HepG2 (cell line): ENCODE results near the gene FANCG. TPM values are rescaled to one million over a fixed set of nuclear protein-coding genes. Genes with fewer than 3 reads are reported as not detected.

Experiments used
- ATAC-seq: fragments of 200-7000 bp; cut with Tn5 transposase; 3 replicates; pipeline ENCODE4 v1.9.1; 2020; ENCODE audit warnings: mild to moderate bottlenecking, moderate library complexity
- BruUV-seq: library from RNA; stranded (reverse); fragments of 400-500 nt; replicated peaks from 2 replicates; lab custom pipeline; 2021; lab: Mats Ljungman, UMichigan
- CTCF ChIA-PET: fragments of 300-600 bp; formaldehyde crosslinking; extraction: SDS; loops from one replicate; lab custom pipeline; 2021; ENCODE audit warnings: low total read pairs, inconsistent platforms, low intra/inter-chr PET ratio; lab: Yijun Ruan, JAX
- POLR2A ChIA-PET: fragments of 350-600 bp; sonication (Branson Sonifier 250); formaldehyde crosslinking; loops from one replicate; lab custom pipeline; 2020; ENCODE audit warnings: antibody characterized with exemption, inconsistent platforms; lab: Yijun Ruan, JAX
- DNase-seq: peaks from one replicate; pipeline ENCODE4 v3.0.0-alpha.2; 2015; ENCODE audit warnings: low spot score
- FAIRE-seq: peaks from 3 replicates; lab custom pipeline; 2011; peaks lifted over from hg19 to GRCh38; lab: Jason Lieb, UNC
- H2AFZ ChIP-seq: one replicate; pipeline ENCODE4 v1.6.1; 2011; ENCODE audit warnings: low read length, inconsistent platforms
- H3K27ac ChIP-seq: fragments of 300-600 bp; 3 replicates; pipeline ENCODE4 v1.8.0; 2011; ENCODE audit warnings: mixed run types, mild to moderate bottlenecking, mixed read lengths, low read length, inconsistent platforms; ENCODE audit not compliant: insufficient read depth; ENCODE audit errors: extremely low read length
- H3K27me3 ChIP-seq, 2 experiments: fragments of 200-600 bp in 1 of 2; 2 replicates in 1 of 2; 3 replicates in 1 of 2; pipeline versions ENCODE4 v1.6.0 to v1.8.0; 2011; ENCODE audit warnings: low read length in 2 of 2, mild to moderate bottlenecking in 2 of 2, moderate library complexity in 2 of 2, inconsistent platforms in 1 of 2; ENCODE audit not compliant: insufficient read depth in 2 of 2, control insufficient read depth in 1 of 2
- H3K36me3 ChIP-seq, 2 experiments: fragments of 200-600 bp in 1 of 2; replicated peaks in 1 of 2; 2 replicates in 1 of 2; 3 replicates in 1 of 2; pipeline versions ENCODE4 v1.5.1 to v1.8.0; 2011; ENCODE audit warnings: low read length in 2 of 2, inconsistent platforms in 1 of 2; ENCODE audit not compliant: insufficient read depth in 2 of 2, control insufficient read depth in 1 of 2
- H3K4me1 ChIP-seq: 2 replicates; pipeline ENCODE4 v1.5.1; 2012; ENCODE audit warnings: low read length, inconsistent platforms; ENCODE audit not compliant: insufficient read depth
- H3K4me2 ChIP-seq: 2 replicates; pipeline ENCODE4 v1.6.0; 2011; ENCODE audit warnings: low read depth, low read length, inconsistent platforms
- H3K4me3 ChIP-seq, 3 experiments: fragments of 200-600 bp in 1 of 3; sonication (generic), shearing (Covaris generic) in 1 of 3; replicated peaks in 1 of 3; 2 replicates each; pipeline ENCODE4 v1.5.1; 2011 to 2016; ENCODE audit warnings: low read length in 3 of 3, inconsistent platforms in 2 of 3, low read depth in 2 of 3, mild to moderate bottlenecking in 2 of 3, control low read depth in 1 of 3, mixed read lengths in 1 of 3; ENCODE audit not compliant: insufficient read depth in 1 of 3
- H3K79me2 ChIP-seq: one replicate; pipeline ENCODE4 v1.6.1; 2011; ENCODE audit warnings: low read length, inconsistent platforms; ENCODE audit not compliant: insufficient read depth
- H3K9ac ChIP-seq: 2 replicates; pipeline ENCODE4 v1.6.0; 2011; ENCODE audit warnings: mild to moderate bottlenecking, low read depth, low read length, inconsistent platforms; ENCODE audit not compliant: insufficient read depth
- H3K9me3 ChIP-seq: 2 replicates; pipeline ENCODE4 v1.5.1; 2012; ENCODE audit warnings: mild to moderate bottlenecking, low read length
- H4K20me1 ChIP-seq: 2 replicates; pipeline ENCODE4 v1.6.0; 2011; ENCODE audit warnings: inconsistent platforms, mild to moderate bottlenecking, low read length, moderate library complexity; ENCODE audit not compliant: insufficient read depth
- ATF7 ChIP-seq, 2 experiments: fragments of 450-650 bp in 1 of 2; sonication (generic) in 1 of 2; formaldehyde crosslinking in 1 of 2; IDR thresholded peaks; 2 replicates each; pipeline versions ENCODE4 v1.4.0 to v1.6.1; 2016 to 2020; ENCODE audit warnings: antibody characterized with exemption in 1 of 2, mild to moderate bottlenecking in 1 of 2, missing genetic modification reagents in 1 of 2
- BATF2 ChIP-seq: sonication (generic); formaldehyde crosslinking; IDR thresholded peaks from 2 replicates; pipeline ENCODE4 v1.8.0; 2022; ENCODE audit warnings: mild to moderate bottlenecking, missing genetic modification reagents, moderate library complexity
- CEBPB ChIP-seq: IDR thresholded peaks from 2 replicates; pipeline ENCODE4 v1.6.1; 2011; ENCODE audit warnings: low read depth, low read length, improper control_type of control experiment, borderline replicate concordance
- CEBPG ChIP-seq: IDR thresholded peaks from 2 replicates; pipeline ENCODE4 v1.6.1; 2016
- CREB1 ChIP-seq, 2 experiments: fragments of 450-650 bp in 1 of 2; IDR thresholded peaks; 2 replicates each; pipeline ENCODE4 v1.6.1; 2016 to 2017; ENCODE audit warnings: control low read depth in 1 of 2, mild to moderate bottlenecking in 1 of 2, missing compliant biosample characterization in 1 of 2, missing genetic modification characterization in 1 of 2
- NR2F6 ChIP-seq, 2 experiments: IDR thresholded peaks; 2 replicates each; pipeline ENCODE4 v1.6.1; 2016; ENCODE audit warnings: antibody characterized with exemption in 1 of 2, mild to moderate bottlenecking in 1 of 2
- POLR2A ChIP-seq, 2 experiments: IDR thresholded peaks; 2 replicates each; pipeline ENCODE4 v1.6.1; 2011; ENCODE audit warnings: low read depth in 2 of 2, low read length in 2 of 2, mild to moderate bottlenecking in 1 of 2, moderate library complexity in 1 of 2; ENCODE audit not compliant: insufficient read depth in 1 of 2
- SCMH1 ChIP-seq: sonication (generic); formaldehyde crosslinking; IDR thresholded peaks from 2 replicates; pipeline ENCODE4 v1.9.0; 2021; ENCODE audit warnings: missing genetic modification reagents, mild to moderate bottlenecking, borderline replicate concordance
- SIX4 ChIP-seq: sonication (generic); formaldehyde crosslinking; IDR thresholded peaks from 2 replicates; pipeline ENCODE4 v1.4.0; 2020; ENCODE audit warnings: missing genetic modification reagents
- TBX2 ChIP-seq: sonication (generic); formaldehyde crosslinking; IDR thresholded peaks from 2 replicates; pipeline ENCODE4 v1.5.0; 2020; ENCODE audit warnings: missing genetic modification reagents, mild to moderate bottlenecking, borderline replicate concordance
- ZBTB7B ChIP-seq: sonication (generic); formaldehyde crosslinking; IDR thresholded peaks from 2 replicates; pipeline ENCODE4 v1.4.0; 2020; ENCODE audit warnings: missing genetic modification reagents
- ZNF205 ChIP-seq: IDR thresholded peaks from 2 replicates; pipeline ENCODE4 v1.6.1; 2018; ENCODE audit warnings: missing biosample characterization, missing genetic modification reagents
- ZNF891 ChIP-seq: sonication (generic); formaldehyde crosslinking; IDR thresholded peaks from 2 replicates; pipeline ENCODE4 v1.5.0; 2020; ENCODE audit warnings: mild to moderate bottlenecking, missing genetic modification reagents
- WGBS: methylation state at CpG from one replicate; pipeline ENCODE4 v1.1.6; 2017; ENCODE audit warnings: low lambda C conversion rate; 5-methylcytosine and 5-hydroxymethylcytosine counted together
- in situ Hi-C: cut with HindIII; loops from 2 replicates; pipeline ENCODE4 v1.10.0; 2017; ENCODE audit warnings: low pct_unique_long_range_greater_than_20kb; ENCODE audit not compliant: extremely low pct_ligation_motif_present
- intact Hi-C: fragments of 100-400 bp; cut with micrococcal nuclease; formaldehyde crosslinking; loops from one replicate; pipeline ENCODE4 v1.10.0; 2022; ENCODE audit not compliant: unreplicated experiment
- polyA plus RNA-seq, 8 experiments: library from polyadenylated mRNA; depleted of rRNA in 3 of 8; stranded (reverse) in 7 of 8; unstranded in 1 of 8; fragments of >200 nt; fragmentation: Illumina TruSeq in 4 of 8; extraction: Trizol in 4 of 8; gene quantifications; 2 replicates each; pipeline versions ENCODE4 v1.2.1 to v1.2.3, GENCODE V29; 2011 to 2016; ENCODE audit warnings: low read depth in 4 of 8, missing spikeins in 1 of 8, mixed read lengths in 1 of 8; ENCODE audit not compliant: insufficient read depth in 1 of 8
- total RNA-seq, 5 experiments: library from RNA; depleted of rRNA; stranded (reverse); fragments of >200 nt; fragmentation: Illumina TruSeq; extraction: Trizol; gene quantifications; 2 replicates each; pipeline ENCODE4 v1.2.3, GENCODE V29; 2016; ENCODE audit warnings: low read depth in 1 of 5
- TF ChIP-seq, protein P1 (sequence below): sonication (generic); formaldehyde crosslinking; IDR thresholded peaks from 2 replicates; pipeline ENCODE4 v1.4.0; 2020; ENCODE audit warnings: missing genetic modification reagents, borderline replicate concordance

Gene FANCG
- total and polyA plus RNA-seq, 2 of the 13 experiments (the other 11 are each of a cell fraction or from before 2014, with no cell fraction given): 14.4 to 45.1 TPM

- no peak for TF ChIP-seq SCMH1 (CRISPR knock-in tag)
- TF ChIP-seq SIX4 (CRISPR knock-in tag): no peak
- TF ChIP-seq ZBTB7B (CRISPR knock-in tag): no peak
- no peak for TF ChIP-seq ZNF205 (CRISPR knock-in tag)
- TF ChIP-seq, all 625 proteins: peak for 0
Observed at GRCh38 chr9:35042891-35043545, 36.7 kb downstream of the FANCG start (continued).

DNA sequence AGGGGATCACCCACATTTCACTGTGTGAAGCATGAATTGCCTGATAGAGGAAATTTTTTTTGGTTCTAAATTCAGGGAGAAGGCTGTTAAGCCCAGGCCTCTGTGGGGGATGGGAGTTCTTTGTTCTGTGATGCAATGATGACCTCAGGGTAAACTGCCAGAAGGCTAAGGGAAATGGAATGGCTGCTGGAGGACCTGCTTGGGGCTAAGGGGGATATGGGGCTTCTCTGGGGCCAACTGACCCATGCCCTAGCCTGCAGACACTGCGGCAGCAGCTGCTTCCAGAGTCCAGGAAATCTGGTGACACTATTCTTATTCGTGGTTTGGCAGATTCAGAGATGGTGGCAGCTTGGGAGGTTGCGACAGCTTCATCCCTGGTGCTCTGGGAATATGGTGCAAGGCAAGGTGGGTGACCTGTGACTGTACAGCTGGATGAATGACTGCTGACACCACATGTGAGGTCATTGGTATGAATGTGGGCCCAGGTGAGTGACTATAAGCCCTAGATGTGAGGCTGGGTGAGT, 37.6 kb downstream of the FANCG start:
- Histone ChIP-seq H3K4me1 (peaks cover 15% of the 10 kb centered on the region), H3K36me3 (no peaks in the 10 kb centered on the region), H3K9me3 (no peaks in the 10 kb centered on the region), H3K4me2 (no peak overlapping the region), H2AFZ (no peak overlapping the region), H3K79me2 (no peaks in the 10 kb centered on the region), H4K20me1 (no peaks in the 10 kb centered on the region), H3K27ac (no peak overlapping the region), H3K4me3 (no peak overlapping the region), H3K9ac (no peak overlapping the region), H3K27me3 (no peaks in the 10 kb centered on the region)
- FAIRE-seq (no peak), ATAC-seq (no peak), DNase-seq (no peak)
- CTCF ChIA-PET: no interaction called here
- no TSS peak for BruUV-seq
- intact Hi-C loops: no loop called here
- no CpG with 5 or more reads among the region's 3 CpGs for WGBS
- POLR2A ChIA-PET: interaction anchor here (1.0 kb wide), 1 partner anchor 9 kb away, joined by 5 read pairs; no protein-coding TSS in a partner anchor
- in situ Hi-C loops: loop anchor here (5.0 kb wide), 1 partner anchor 140 kb away; no protein-coding TSS in a partner anchor
- TF ChIP-seq ZNF891 (CRISPR knock-in tag): no peak
- 0 out of 2 replicates have a peak, but pooled peaks have one; percentile 33 for TF ChIP-seq NR2F6 (IDR thresholded peaks at IDR 0.05)
- no peak for TF ChIP-seq NR2F6 (CRISPR knock-in tag; IDR thresholded peaks at IDR 0.05)
- TF ChIP-seq TBX2 (CRISPR knock-in tag): 0 out of 2 replicates have a peak, but pooled peaks have one; percentile 16
- TF ChIP-seq ATF7 (IDR thresholded peaks at IDR 0.05): 0 out of 2 replicates have a peak, but pooled peaks have one; percentile 8
- no peak for TF ChIP-seq ATF7 (CRISPR knock-in tag; IDR thresholded peaks at IDR 0.05)
- TF ChIP-seq POLR2A (IDR thresholded peaks at IDR 0.05; ENCODE audit: insufficient read depth in 1 of 2, low read depth in 2 of 2, low read length in 2 of 2): no peak
- 0 out of 2 replicates have a peak, but pooled peaks have one; percentile 8 for TF ChIP-seq CREB1 (IDR thresholded peaks at IDR 0.05)
- no peak for TF ChIP-seq CREB1 (CRISPR knock-in tag; IDR thresholded peaks at IDR 0.05)
- TF ChIP-seq CEBPB: peak; percentile 14; the same call in 1 of the 2 replicates
- peak; percentile 31; the same call in 1 of the 2 replicates for TF ChIP-seq CEBPG (CRISPR knock-in tag)
- TF ChIP-seq BATF2: no peak
- TF ChIP-seq, protein P1, sequence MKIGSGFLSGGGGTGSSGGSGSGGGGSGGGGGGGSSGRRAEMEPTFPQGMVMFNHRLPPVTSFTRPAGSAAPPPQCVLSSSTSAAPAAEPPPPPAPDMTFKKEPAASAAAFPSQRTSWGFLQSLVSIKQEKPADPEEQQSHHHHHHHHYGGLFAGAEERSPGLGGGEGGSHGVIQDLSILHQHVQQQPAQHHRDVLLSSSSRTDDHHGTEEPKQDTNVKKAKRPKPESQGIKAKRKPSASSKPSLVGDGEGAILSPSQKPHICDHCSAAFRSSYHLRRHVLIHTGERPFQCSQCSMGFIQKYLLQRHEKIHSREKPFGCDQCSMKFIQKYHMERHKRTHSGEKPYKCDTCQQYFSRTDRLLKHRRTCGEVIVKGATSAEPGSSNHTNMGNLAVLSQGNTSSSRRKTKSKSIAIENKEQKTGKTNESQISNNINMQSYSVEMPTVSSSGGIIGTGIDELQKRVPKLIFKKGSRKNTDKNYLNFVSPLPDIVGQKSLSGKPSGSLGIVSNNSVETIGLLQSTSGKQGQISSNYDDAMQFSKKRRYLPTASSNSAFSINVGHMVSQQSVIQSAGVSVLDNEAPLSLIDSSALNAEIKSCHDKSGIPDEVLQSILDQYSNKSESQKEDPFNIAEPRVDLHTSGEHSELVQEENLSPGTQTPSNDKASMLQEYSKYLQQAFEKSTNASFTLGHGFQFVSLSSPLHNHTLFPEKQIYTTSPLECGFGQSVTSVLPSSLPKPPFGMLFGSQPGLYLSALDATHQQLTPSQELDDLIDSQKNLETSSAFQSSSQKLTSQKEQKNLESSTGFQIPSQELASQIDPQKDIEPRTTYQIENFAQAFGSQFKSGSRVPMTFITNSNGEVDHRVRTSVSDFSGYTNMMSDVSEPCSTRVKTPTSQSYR: peak; percentile 80
